Measurements from ENCODE around the gene CASP3. TPM values are rescaled to one million over a fixed set of nuclear protein-coding genes. Genes with fewer than 3 reads are reported as not detected.
"Not testable (repeated sequence)": the region's sequence is repeated elsewhere in the genome, so short reads cannot be mapped to it uniquely, and the experiment has no call there.

Gene CASP3
- total RNA-seq, 1 donor = 23.0 TPM

GRCh38 chr4:184599492-184600135 lies 49.6 kb downstream of the CASP3 start:
- H3K4me1 ChIP-seq (ENCODE audit: insufficient read depth, low read length) = no peaks in the 10 kb centered on the region
- no peak overlapping the region for H3K4me3 ChIP-seq (ENCODE audit: low read length)
- no peaks in the 10 kb centered on the region for H3K9me3 ChIP-seq (ENCODE audit: low read depth, low read length)

GRCh38 chr4:184598753-184599491 lies 50.3 kb downstream of the CASP3 start:
- no peak overlapping the region for H3K4me3 ChIP-seq (ENCODE audit: low read length)
- H3K4me1 ChIP-seq (ENCODE audit: insufficient read depth, low read length) = no peaks in the 10 kb centered on the region
- no peaks in the 10 kb centered on the region for H3K27me3 ChIP-seq (ENCODE audit: insufficient read depth, low read length)
- no peaks in the 10 kb centered on the region for H3K9me3 ChIP-seq (ENCODE audit: low read depth, low read length)

More at GRCh38 chr4:184599492-184600135, 49.6 kb downstream of the CASP3 start:
- H3K27me3 ChIP-seq (ENCODE audit: insufficient read depth, low read length) = no peaks in the 10 kb centered on the region

- Histone ChIP-seq H3K4me1 (ENCODE audit: insufficient read depth, low read length) (no peaks in the 10 kb centered on the region), H3K27me3 (ENCODE audit: insufficient read depth, low read length) (no peaks in the 10 kb centered on the region), H3K9me3 (ENCODE audit: low read depth, low read length) (no peaks in the 10 kb centered on the region), H3K4me3 (ENCODE audit: low read length) (no peak overlapping the region)
Measured at GRCh38 chr4:184596617-184597185, 52.5 kb downstream of the CASP3 start.

GRCh38 chr4:184596044-184596616 lies 53.1 kb downstream of the CASP3 start:
- H3K4me3 ChIP-seq (ENCODE audit: low read length) = no peak overlapping the region

GRCh38 chr4:184595430-184595829 lies 53.8 kb downstream of the CASP3 start:
- Histone ChIP-seq H3K9me3 (ENCODE audit: low read depth, low read length) (no peaks in the 10 kb centered on the region), H3K4me1 (ENCODE audit: insufficient read depth, low read length) (no peaks in the 10 kb centered on the region), H3K27me3 (ENCODE audit: insufficient read depth, low read length) (no peaks in the 10 kb centered on the region), H3K4me3 (ENCODE audit: low read length) (no peak overlapping the region)

More at GRCh38 chr4:184596044-184596616, 53.1 kb downstream of the CASP3 start:
- no peaks in the 10 kb centered on the region for H3K27me3 ChIP-seq (ENCODE audit: insufficient read depth, low read length)
- no peaks in the 10 kb centered on the region for H3K9me3 ChIP-seq (ENCODE audit: low read depth, low read length)
- no peaks in the 10 kb centered on the region for H3K4me1 ChIP-seq (ENCODE audit: insufficient read depth, low read length)

- Histone ChIP-seq H3K4me3 (ENCODE audit: low read length) (no peak overlapping the region), H3K4me1 (ENCODE audit: insufficient read depth, low read length) (no peaks in the 10 kb centered on the region), H3K9me3 (ENCODE audit: low read depth, low read length) (no peaks in the 10 kb centered on the region)
Measured at GRCh38 chr4:184593461-184593860, 55.8 kb downstream of the CASP3 start.

GRCh38 chr4:184591747-184592270 lies 57.4 kb downstream of the CASP3 start:
- H3K9me3 ChIP-seq (ENCODE audit: low read depth, low read length); H3K27me3 ChIP-seq (ENCODE audit: insufficient read depth, low read length); H3K4me1 ChIP-seq (ENCODE audit: insufficient read depth, low read length); H3K4me3 ChIP-seq (ENCODE audit: low read length): not testable (repeated sequence)

More at GRCh38 chr4:184593461-184593860, 55.8 kb downstream of the CASP3 start:
- no peaks in the 10 kb centered on the region for H3K27me3 ChIP-seq (ENCODE audit: insufficient read depth, low read length)

- Histone ChIP-seq H3K27me3 (ENCODE audit: insufficient read depth, low read length) (no peaks in the 10 kb centered on the region), H3K9me3 (ENCODE audit: low read depth, low read length) (no peaks in the 10 kb centered on the region), H3K4me3 (ENCODE audit: low read length) (no peak overlapping the region), H3K4me1 (ENCODE audit: insufficient read depth, low read length) (no peaks in the 10 kb centered on the region)
Measured at GRCh38 chr4:184591070-184591677, 58.1 kb downstream of the CASP3 start.

- H3K9me3 ChIP-seq (ENCODE audit: low read depth, low read length) = no peaks in the 10 kb centered on the region
- no peaks in the 10 kb centered on the region for H3K4me1 ChIP-seq (ENCODE audit: insufficient read depth, low read length)
- H3K27me3 ChIP-seq (ENCODE audit: insufficient read depth, low read length) = no peaks in the 10 kb centered on the region
- H3K4me3 ChIP-seq (ENCODE audit: low read length) = no peak overlapping the region
Measured at GRCh38 chr4:184590196-184590595, 59.1 kb downstream of the CASP3 start.

- no peaks in the 10 kb centered on the region for H3K4me1 ChIP-seq (ENCODE audit: insufficient read depth, low read length)
- H3K4me3 ChIP-seq (ENCODE audit: low read length) = no peak overlapping the region
- no peaks in the 10 kb centered on the region for H3K27me3 ChIP-seq (ENCODE audit: insufficient read depth, low read length)
- no peaks in the 10 kb centered on the region for H3K9me3 ChIP-seq (ENCODE audit: low read depth, low read length)
Measured at GRCh38 chr4:184588893-184589292, 60.4 kb downstream of the CASP3 start.

- Histone ChIP-seq H3K27me3 (ENCODE audit: insufficient read depth, low read length) (no peaks in the 10 kb centered on the region), H3K4me3 (ENCODE audit: low read length) (no peak overlapping the region), H3K9me3 (ENCODE audit: low read depth, low read length) (no peaks in the 10 kb centered on the region)
Measured at GRCh38 chr4:184587701-184588100, 61.5 kb downstream of the CASP3 start.

GRCh38 chr4:184587221-184587620 lies 62.0 kb downstream of the CASP3 start:
- Histone ChIP-seq H3K4me1 (ENCODE audit: insufficient read depth, low read length) (no peaks in the 10 kb centered on the region), H3K4me3 (ENCODE audit: low read length) (no peak overlapping the region), H3K27me3 (ENCODE audit: insufficient read depth, low read length) (no peaks in the 10 kb centered on the region), H3K9me3 (ENCODE audit: low read depth, low read length) (no peaks in the 10 kb centered on the region)

More at GRCh38 chr4:184587701-184588100, 61.5 kb downstream of the CASP3 start:
- H3K4me1 ChIP-seq (ENCODE audit: insufficient read depth, low read length) = no peaks in the 10 kb centered on the region

GRCh38 chr4:184583738-184584502 lies 65.3 kb downstream of the CASP3 start:
- Histone ChIP-seq H3K27me3 (ENCODE audit: insufficient read depth, low read length) (no peaks in the 10 kb centered on the region), H3K4me3 (ENCODE audit: low read length) (no peak overlapping the region), H3K9me3 (ENCODE audit: low read depth, low read length) (no peaks in the 10 kb centered on the region), H3K4me1 (ENCODE audit: insufficient read depth, low read length) (no peaks in the 10 kb centered on the region)

Data from mononuclear cell (primary cell).